Liver (tissue), 9 donors: ENCODE data around the gene NSFL1C. TPM values are rescaled to one million over a fixed set of nuclear protein-coding genes. Genes with fewer than 3 reads are reported as not detected.

Source experiments
- DNase-seq: peaks from one replicate; pipeline ENCODE4 v3.0.0-alpha.2; 2017; ENCODE audit warnings: low spot score
- H3K27ac ChIP-seq, 2 donors: one replicate each; pipeline ENCODE4 v1.7.0; 2013; ENCODE audit warnings: inconsistent platforms in 2 of 2, low read length in 2 of 2, control low read depth in 1 of 2, low read depth in 1 of 2, mild to moderate bottlenecking in 1 of 2
- H3K27me3 ChIP-seq, 4 donors: one replicate each; pipeline versions ENCODE4 v1.6.1 to v1.7.0; 2013; ENCODE audit warnings: low read length in 3 of 4, inconsistent platforms in 1 of 4, mild to moderate bottlenecking in 1 of 4, moderate library complexity in 1 of 4; ENCODE audit not compliant: control insufficient read depth in 4 of 4, insufficient read depth in 4 of 4
- H3K36me3 ChIP-seq, 4 donors: one replicate each; pipeline versions ENCODE4 v1.6.1 to v1.7.0; 2013; ENCODE audit warnings: low read length in 3 of 4, mild to moderate bottlenecking in 3 of 4, low read depth in 1 of 4, moderate library complexity in 1 of 4; ENCODE audit not compliant: control insufficient read depth in 4 of 4, insufficient read depth in 3 of 4
- H3K4me1 ChIP-seq, 4 donors: one replicate each; pipeline versions ENCODE4 v1.6.1 to v1.7.0; 2013; ENCODE audit warnings: low read length in 3 of 4, mild to moderate bottlenecking in 3 of 4, moderate library complexity in 1 of 4; ENCODE audit not compliant: control insufficient read depth in 4 of 4, insufficient read depth in 4 of 4
- H3K4me3 ChIP-seq, 3 donors: one replicate each; pipeline versions ENCODE4 v1.6.1 to v1.7.0; 2013; ENCODE audit warnings: low read length in 3 of 3, control low read depth in 1 of 3, low read depth in 1 of 3, mild to moderate bottlenecking in 1 of 3
- H3K9ac ChIP-seq, 2 donors: one replicate each; pipeline ENCODE4 v1.7.0; 2013; ENCODE audit warnings: low read length in 2 of 2, mild to moderate bottlenecking in 2 of 2, moderate library complexity in 2 of 2, control low read depth in 1 of 2, low read depth in 1 of 2
- H3K9me3 ChIP-seq, 4 donors: one replicate each; pipeline versions ENCODE4 v1.6.1 to v1.7.0; 2013; ENCODE audit warnings: low read length in 3 of 4; ENCODE audit not compliant: control insufficient read depth in 4 of 4
- EGR1 ChIP-seq, 2 donors: IDR thresholded peaks; 2 replicates each; pipeline ENCODE4 v1.6.1; 2016 to 2018; ENCODE audit warnings: antibody characterized with exemption in 2 of 2, low read depth in 2 of 2
- FOXA1 ChIP-seq: IDR thresholded peaks from 2 replicates; pipeline ENCODE4 v1.6.1; 2016; ENCODE audit warnings: antibody characterized with exemption
- GABPA ChIP-seq, 2 donors: IDR thresholded peaks in 1 of 2; conservative IDR thresholded peaks in 1 of 2; 2 replicates each; pipeline ENCODE4 v1.6.1; 2016; ENCODE audit warnings: antibody characterized with exemption in 2 of 2, mild to moderate bottlenecking in 1 of 2, moderate library complexity in 1 of 2
- HNF4G ChIP-seq: IDR thresholded peaks from 2 replicates; pipeline ENCODE4 v1.6.1; 2016; ENCODE audit warnings: antibody characterized with exemption
- JUND ChIP-seq, 2 donors: IDR thresholded peaks; 2 replicates each; pipeline ENCODE4 v1.6.1; 2016; ENCODE audit warnings: antibody characterized with exemption in 2 of 2
- NR2F2 ChIP-seq: IDR thresholded peaks from 2 replicates; pipeline ENCODE4 v1.6.1; 2016; ENCODE audit warnings: antibody characterized with exemption
- RAD21 ChIP-seq, 2 donors: IDR thresholded peaks; 2 replicates each; pipeline ENCODE4 v1.6.1; 2016; ENCODE audit warnings: antibody characterized with exemption in 2 of 2, mild to moderate bottlenecking in 2 of 2
- RXRA ChIP-seq, 2 donors: IDR thresholded peaks; 2 replicates each; pipeline ENCODE4 v1.6.1; 2017 to 2018; ENCODE audit warnings: antibody characterized with exemption in 2 of 2, mild to moderate bottlenecking in 1 of 2
- YY1 ChIP-seq: IDR thresholded peaks from 2 replicates; pipeline ENCODE4 v1.6.1; 2016; ENCODE audit warnings: antibody characterized with exemption, mild to moderate bottlenecking
- ZBTB33 ChIP-seq: IDR thresholded peaks from 2 replicates; pipeline ENCODE4 v1.6.1; 2016; ENCODE audit warnings: antibody characterized with exemption
- WGBS: extraction: QIAGEN DNeasy Blood & Tissue Kit; methylation state at CpG from one replicate; pipeline ENCODE4 v1.1.7; 2013; 5-methylcytosine and 5-hydroxymethylcytosine counted together
- polyA plus RNA-seq, 2 donors: library from polyadenylated mRNA; stranded (reverse) in 1 of 2; unstranded in 1 of 2; fragments of 200-250 nt in 1 of 2; fragments of >200 nt in 1 of 2; fragmentation: Nextera tagmentation in 1 of 2; extraction: Ambion mirVana in 1 of 2; gene quantifications; one replicate each; pipeline versions ENCODE4 v1.2.1 to v1.2.3, GENCODE V29; 2013 to 2015
- total RNA-seq, 2 donors: library from RNA; depleted of rRNA; stranded (reverse); fragments of >200 nt; gene quantifications; one replicate each; pipeline ENCODE4 v1.2.3, GENCODE V29; 2014
- TF ChIP-seq, protein P1 (sequence below): IDR thresholded peaks from 2 replicates; pipeline ENCODE4 v1.6.1; 2016; ENCODE audit warnings: antibody characterized with exemption
- TF ChIP-seq, protein P2 (sequence below): IDR thresholded peaks from 2 replicates; pipeline ENCODE4 v1.6.1; 2016; ENCODE audit warnings: antibody characterized with exemption, mild to moderate bottlenecking
- TF ChIP-seq, protein P3 (sequence below): fragments of 150-350 bp; IDR thresholded peaks from 2 replicates; pipeline ENCODE4 v1.5.1; 2017; ENCODE audit warnings: improper control_type of control experiment, low read depth, low read length; ENCODE audit not compliant: missing input control
- donor health status: healthy.
- donor health status: healthy.
- donor health status: healthy.
- donor health status: healthy.
- donor health status: healthy.

Gene NSFL1C
- total and polyA plus RNA-seq, 4 donors: 13.7 to 49.0 (median 34.7) TPM

DNA sequence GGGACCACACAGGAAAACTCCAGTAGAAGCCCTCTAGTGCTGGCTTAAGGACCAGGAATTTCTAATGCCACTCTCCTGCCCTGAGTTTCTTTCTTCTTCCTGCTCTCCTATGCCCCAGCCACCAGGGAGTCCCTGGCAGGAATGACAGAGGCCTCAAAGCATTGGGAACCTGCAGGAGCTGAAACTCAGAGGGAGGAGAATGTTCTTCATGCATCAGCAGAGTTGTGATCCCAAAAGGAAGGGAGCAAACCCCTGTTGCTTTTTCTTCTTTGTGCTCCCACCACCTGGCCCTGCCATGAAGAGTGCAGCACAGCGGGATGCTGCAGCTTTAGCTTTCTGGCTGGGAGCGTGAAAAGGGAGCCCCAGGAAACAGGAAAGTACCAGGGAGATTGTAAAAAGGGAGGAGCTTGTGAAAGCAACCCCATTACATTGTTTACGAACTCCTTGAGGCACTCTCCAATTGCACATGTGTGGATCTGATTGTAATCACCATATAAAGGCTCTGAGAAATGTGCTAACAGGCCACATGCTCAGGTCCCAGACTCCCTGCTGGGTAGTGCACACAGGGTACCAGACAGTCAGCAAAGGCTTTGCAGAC, 39.1 kb downstream of the NSFL1C start:
- H3K9ac ChIP-seq: no peak overlapping the region
- no peaks in the 10 kb centered on the region for H3K36me3 ChIP-seq
- no peaks in the 10 kb centered on the region for H3K27me3 ChIP-seq
- no peak overlapping the region for H3K4me3 ChIP-seq
- DNase-seq: no peak
- H3K9me3 ChIP-seq: no peaks in the 10 kb centered on the region
- no peak overlapping the region for H3K27ac ChIP-seq
- WGBS: 75% methylated on average over 3 of the region's 3 CpGs
- TF ChIP-seq NR2F2: no peak
- TF ChIP-seq HNF4G: no peak
- H3K4me1 ChIP-seq: no peaks in the 10 kb centered on the region

- H3K4me1 ChIP-seq: no peaks in the 10 kb centered on the region
- H3K36me3 ChIP-seq: no peaks in the 10 kb centered on the region
- no peak for DNase-seq
- peaks cover 0 to under 1% (median 0%) of the 10 kb centered on the region in 4 donors for H3K9me3 ChIP-seq
- H3K27ac ChIP-seq: no peak overlapping the region
- WGBS: 65% methylated on average over 4 of the region's 4 CpGs
- no peak overlapping the region for H3K9ac ChIP-seq
- no peak overlapping the region for H3K4me3 ChIP-seq
- TF ChIP-seq RXRA (IDR thresholded peaks at IDR 0.05): no peak
- TF ChIP-seq, protein P1, sequence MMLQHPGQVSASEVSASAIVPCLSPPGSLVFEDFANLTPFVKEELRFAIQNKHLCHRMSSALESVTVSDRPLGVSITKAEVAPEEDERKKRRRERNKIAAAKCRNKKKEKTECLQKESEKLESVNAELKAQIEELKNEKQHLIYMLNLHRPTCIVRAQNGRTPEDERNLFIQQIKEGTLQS: no peak
- TF ChIP-seq FOXA1: no peak
- TF ChIP-seq YY1: no peak
- TF ChIP-seq ZBTB33: no peak
- no peak for TF ChIP-seq RAD21 (IDR thresholded peaks at IDR 0.05)
- TF ChIP-seq, protein P2, sequence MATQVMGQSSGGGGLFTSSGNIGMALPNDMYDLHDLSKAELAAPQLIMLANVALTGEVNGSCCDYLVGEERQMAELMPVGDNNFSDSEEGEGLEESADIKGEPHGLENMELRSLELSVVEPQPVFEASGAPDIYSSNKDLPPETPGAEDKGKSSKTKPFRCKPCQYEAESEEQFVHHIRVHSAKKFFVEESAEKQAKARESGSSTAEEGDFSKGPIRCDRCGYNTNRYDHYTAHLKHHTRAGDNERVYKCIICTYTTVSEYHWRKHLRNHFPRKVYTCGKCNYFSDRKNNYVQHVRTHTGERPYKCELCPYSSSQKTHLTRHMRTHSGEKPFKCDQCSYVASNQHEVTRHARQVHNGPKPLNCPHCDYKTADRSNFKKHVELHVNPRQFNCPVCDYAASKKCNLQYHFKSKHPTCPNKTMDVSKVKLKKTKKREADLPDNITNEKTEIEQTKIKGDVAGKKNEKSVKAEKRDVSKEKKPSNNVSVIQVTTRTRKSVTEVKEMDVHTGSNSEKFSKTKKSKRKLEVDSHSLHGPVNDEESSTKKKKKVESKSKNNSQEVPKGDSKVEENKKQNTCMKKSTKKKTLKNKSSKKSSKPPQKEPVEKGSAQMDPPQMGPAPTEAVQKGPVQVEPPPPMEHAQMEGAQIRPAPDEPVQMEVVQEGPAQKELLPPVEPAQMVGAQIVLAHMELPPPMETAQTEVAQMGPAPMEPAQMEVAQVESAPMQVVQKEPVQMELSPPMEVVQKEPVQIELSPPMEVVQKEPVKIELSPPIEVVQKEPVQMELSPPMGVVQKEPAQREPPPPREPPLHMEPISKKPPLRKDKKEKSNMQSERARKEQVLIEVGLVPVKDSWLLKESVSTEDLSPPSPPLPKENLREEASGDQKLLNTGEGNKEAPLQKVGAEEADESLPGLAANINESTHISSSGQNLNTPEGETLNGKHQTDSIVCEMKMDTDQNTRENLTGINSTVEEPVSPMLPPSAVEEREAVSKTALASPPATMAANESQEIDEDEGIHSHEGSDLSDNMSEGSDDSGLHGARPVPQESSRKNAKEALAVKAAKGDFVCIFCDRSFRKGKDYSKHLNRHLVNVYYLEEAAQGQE: no peak
- TF ChIP-seq EGR1 (IDR thresholded peaks at IDR 0.05; ENCODE audit: low read depth in 2 of 2): no peak
- H3K27me3 ChIP-seq: peaks cover 0 to 2% (median 0%) of the 10 kb centered on the region in 4 donors
These were observed 40.3 kb downstream of the NSFL1C start for GRCh38 chr20:1426231-1426849.

DNA sequence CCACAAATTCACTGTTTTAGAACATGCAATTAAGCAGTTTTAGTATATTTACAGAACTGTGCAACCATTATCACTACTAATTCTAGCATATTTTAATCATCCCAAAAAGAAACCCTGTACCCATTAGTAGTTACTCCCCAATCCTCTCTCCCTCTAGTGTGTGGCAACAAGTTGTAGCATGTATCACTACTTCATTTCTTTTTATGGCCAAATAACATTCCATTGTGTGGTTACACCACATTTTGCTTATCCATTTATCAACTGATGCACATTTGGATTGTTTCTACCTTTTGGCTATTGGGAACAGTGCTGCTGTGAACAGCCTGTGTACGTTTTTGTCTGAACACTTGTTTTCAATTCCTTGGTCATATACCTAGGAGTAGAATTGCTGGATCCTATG, 42.3 kb downstream of the NSFL1C start:
- Histone ChIP-seq H3K9me3 (peaks cover 0 to 3% (median 1%) of the 10 kb centered on the region in 4 donors), H3K4me3 (no peak overlapping the region), H3K27ac (no peak overlapping the region), H3K9ac (no peak overlapping the region), H3K36me3 (no peaks in the 10 kb centered on the region), H3K27me3 (peaks cover 0 to 2% (median 0%) of the 10 kb centered on the region in 4 donors), H3K4me1 (no peaks in the 10 kb centered on the region)
- no peak for DNase-seq
- 71% methylated on average over 1 of the region's 1 CpG for WGBS
- TF ChIP-seq, protein P2: no peak
- no peak for TF ChIP-seq RAD21 (IDR thresholded peaks at IDR 0.05)
- TF ChIP-seq, protein P3, sequence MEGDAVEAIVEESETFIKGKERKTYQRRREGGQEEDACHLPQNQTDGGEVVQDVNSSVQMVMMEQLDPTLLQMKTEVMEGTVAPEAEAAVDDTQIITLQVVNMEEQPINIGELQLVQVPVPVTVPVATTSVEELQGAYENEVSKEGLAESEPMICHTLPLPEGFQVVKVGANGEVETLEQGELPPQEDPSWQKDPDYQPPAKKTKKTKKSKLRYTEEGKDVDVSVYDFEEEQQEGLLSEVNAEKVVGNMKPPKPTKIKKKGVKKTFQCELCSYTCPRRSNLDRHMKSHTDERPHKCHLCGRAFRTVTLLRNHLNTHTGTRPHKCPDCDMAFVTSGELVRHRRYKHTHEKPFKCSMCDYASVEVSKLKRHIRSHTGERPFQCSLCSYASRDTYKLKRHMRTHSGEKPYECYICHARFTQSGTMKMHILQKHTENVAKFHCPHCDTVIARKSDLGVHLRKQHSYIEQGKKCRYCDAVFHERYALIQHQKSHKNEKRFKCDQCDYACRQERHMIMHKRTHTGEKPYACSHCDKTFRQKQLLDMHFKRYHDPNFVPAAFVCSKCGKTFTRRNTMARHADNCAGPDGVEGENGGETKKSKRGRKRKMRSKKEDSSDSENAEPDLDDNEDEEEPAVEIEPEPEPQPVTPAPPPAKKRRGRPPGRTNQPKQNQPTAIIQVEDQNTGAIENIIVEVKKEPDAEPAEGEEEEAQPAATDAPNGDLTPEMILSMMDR: no peak
- TF ChIP-seq, protein P1: no peak
- no peak for TF ChIP-seq JUND (IDR thresholded peaks at IDR 0.05)
- no peak for TF ChIP-seq GABPA (IDR thresholded peaks at IDR 0.05 in 1 of 2, conservative IDR thresholded peaks at IDR 0.05 in 1 of 2)
